G401 (cell line): Measurements from ENCODE around the gene DNPH1. TPM values are rescaled to one million over a fixed set of nuclear protein-coding genes. Genes with fewer than 3 reads are reported as not detected.

Source experiments
- DNase-seq: peaks from one replicate; pipeline ENCODE4 v3.0.0-alpha.2; 2015; ENCODE audit warnings: low spot score
- in situ Hi-C: cut with HindIII; loops from 2 replicates; pipeline ENCODE4 v1.10.0; 2016; ENCODE audit warnings: low sequenced_read_pairs, mixed read lengths
- total RNA-seq: library from RNA; depleted of rRNA; stranded (reverse); fragments of >200 nt; shearing (Covaris generic); gene quantifications from 2 replicates; pipeline ENCODE4 v1.2.3, GENCODE V29; 2014

Gene DNPH1
- total RNA-seq, 1 experiment from 2014 or later = 223 TPM

DNA sequence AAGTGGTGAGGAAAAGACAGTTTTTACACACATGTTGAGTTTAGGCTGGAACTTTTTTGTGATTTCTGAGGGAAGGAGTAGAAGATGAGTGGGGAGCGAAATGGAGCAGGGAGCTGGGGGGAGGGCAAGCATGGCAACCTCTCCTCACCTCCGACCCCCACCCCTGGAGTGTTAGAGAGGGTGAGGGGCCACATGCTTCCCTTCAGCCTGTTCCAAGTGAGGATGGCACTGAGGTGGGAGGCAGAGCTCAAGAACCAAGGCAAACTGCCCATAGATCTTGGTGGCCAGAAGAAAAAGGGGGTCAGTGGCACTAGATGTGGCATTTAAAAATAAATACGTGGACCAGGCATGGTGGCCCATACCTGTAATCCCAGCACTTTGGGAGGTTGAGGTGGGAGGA lies 18.8 kb upstream of the DNPH1 start:
- no peak for DNase-seq
- in situ Hi-C loops = no loop called here

DNA sequence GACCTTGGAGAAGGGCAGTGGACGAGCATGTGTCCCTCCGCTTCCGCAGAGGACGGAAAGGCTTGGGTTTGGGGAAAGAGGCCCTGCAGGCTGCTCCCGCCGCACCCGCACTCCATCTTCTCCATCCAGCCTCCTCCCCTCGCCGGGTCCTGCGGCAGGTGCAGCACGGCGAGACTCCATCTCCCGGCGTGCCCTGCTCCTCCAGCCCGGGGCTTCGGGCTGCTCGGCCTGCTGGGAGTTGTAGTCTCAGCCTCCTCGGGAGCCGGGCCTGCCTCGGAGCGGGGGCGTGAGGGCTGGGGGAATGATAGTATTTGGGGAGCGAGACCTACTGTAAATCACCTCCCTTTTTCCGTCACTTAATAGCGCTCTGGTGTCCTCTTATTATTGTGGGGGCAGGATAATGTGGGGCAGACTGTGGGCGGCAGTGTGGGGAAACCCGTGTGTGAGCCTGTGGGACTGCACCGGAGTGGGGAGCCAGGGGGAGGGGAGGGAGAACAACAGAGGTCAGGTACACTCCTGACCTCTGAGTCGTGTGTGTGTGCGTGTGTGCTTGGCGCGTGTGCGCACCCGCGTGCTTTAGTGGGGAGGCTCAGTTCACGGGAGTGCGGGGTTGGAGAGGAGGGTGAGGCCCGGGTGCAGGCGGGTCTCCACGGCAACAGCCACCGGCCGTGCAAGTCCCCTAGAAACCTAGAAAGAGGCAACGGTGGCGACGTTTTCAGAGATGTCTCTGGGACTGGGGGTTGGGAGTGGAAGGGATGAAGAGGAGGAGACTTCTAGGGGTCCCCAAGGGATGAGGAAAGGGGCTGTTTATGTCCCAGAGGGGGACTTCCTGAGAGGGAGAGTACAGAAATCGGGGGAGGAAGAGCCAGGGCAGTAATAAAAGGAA lies 18.1 kb upstream of the DNPH1 start:
- in situ Hi-C loops = no loop called here
- peak; percentile 85 for DNase-seq

DNA sequence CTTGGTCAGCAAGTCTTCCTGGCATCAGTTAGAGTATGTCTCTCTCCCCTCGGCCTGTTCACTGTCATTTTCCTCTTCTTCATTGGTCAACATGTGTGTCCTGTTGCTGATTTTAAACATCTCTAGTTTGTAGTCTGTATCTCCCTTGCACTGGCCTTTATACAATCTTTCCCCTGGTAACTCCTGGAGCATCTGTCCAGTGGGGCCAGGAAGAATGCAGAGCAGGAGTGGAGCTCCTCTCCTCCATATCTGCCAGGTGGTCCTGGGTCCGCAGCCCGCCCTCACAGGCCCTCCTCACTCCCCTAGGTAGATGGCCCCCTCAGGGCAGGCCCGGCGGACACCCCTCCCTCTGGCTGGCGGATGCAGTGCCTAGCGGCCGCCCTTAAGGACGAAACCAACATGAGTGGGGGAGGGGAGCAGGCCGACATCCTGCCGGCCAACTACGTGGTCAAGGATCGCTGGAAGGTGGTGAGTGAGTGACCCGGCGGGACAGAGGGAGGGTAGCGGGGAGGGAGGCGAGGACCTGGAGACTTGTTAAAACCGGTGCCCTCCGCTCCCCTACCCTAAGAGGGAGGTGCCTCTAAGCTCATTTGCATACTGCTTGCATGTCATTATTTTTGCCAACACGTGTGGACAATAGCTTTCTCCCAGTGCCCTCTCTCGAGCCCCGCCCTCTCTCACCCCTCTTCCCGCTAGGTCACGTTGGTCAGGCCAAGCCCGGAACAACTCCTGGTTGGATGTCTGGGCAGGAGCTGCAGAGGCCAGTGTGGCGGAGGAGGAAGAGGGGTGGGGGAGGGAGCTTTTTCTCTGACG lies 17.2 kb upstream of the DNPH1 start:
- peak; percentile 85 for DNase-seq
- in situ Hi-C loops = no loop called here

DNA sequence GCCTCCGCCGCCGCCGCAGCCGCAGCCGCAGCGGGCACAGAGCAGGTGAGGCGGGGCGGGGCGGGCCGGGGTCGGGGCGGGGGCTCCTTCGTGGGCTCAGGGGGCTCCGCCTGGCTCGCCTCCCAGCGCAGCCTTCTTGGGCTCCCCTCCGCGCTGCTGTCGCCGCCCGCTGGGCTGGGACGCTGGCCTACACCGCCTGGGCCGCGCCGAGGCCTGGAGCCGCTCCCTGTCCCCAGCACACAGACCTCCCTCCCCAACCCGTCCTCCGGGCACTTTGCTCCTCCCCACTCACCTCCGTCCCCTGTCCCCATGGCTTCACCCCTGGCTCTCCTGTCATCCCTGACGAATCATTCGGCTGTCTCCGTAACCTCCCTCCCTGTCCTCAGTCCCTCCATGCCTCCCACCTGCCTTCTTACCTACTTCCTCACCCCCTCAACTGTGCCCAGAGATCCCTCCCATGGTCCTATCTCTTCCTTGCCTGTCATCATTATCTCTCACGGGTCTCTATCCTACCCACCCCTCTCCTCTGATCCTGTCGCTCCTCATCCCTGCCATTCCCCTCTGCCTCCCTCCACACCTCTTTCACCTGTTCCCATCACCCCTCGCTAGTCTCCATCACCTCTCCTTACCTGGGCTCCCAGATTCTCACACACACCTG lies 14.5 kb upstream of the DNPH1 start:
- in situ Hi-C loops = no loop called here
- DNase-seq = no peak

DNA sequence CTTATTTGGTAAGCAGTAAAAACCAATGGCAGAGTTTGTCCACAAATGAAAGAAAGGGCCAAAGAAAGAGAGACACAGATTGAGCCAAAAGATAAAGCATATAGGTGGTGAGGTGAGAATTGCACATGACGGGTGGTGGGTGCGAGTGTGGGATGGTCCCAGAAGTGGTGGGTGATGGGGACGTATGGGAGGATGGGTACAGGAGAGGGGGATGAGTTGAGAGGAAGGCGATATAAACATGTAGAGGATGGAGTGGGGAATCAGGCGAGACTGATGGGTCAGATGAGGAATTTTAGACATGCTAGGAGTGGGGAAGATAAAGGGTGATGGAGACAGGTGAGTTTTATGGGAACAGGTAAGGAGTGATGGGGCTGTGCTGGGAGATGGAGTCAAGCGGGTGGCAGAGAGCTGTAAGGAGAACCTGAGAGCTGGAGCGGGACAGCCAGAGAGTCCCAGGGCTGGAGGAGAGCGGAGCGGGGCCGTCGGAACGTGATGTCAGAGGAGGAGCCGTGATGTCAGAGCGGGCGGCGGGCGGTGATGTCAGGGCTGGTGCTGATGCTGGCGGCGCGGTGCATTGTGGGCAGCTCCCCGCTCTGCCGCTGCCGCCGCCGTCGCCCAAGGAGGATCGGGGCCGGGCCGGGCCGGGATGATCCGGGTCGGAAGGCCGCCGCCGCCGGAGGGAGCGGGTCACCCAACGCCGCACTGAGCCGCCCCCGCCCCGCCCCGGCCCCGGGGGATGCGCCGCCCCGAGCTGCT lies 13.8 kb upstream of the DNPH1 start, which contains the start of gene TTBK1:
TTBK1 (plus strand) TSS at position 574 of the 756 bp plus-strand sequence. CDS start 3,180 bp downstream, outside the sequence.
- DNase-seq = peak; percentile 77

DNA sequence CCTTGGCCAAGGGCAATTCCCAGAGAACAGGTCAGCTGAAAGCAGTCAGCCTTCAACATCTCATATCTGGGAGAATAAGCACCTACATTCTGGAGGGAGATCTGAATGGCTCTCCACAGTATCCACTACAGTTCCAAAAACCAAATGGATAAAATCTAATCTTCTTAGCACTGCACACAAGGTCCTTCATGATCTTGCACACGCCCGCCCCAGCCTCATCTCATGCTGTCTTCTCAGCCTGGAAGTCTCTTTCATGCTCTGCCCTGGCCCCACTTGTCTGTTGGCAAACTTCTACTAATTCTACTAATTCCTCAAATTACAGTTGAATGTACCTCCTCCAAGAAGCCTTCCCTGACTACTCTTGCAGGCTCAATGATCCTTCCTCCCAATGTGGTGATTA lies 12.2 kb upstream of the DNPH1 start:
- no peak for DNase-seq
- in situ Hi-C loops = no loop called here

More for the DNA sequence above, 13.8 kb upstream of the DNPH1 start, which contains the start of gene TTBK1:
- in situ Hi-C loops = no loop called here

DNA sequence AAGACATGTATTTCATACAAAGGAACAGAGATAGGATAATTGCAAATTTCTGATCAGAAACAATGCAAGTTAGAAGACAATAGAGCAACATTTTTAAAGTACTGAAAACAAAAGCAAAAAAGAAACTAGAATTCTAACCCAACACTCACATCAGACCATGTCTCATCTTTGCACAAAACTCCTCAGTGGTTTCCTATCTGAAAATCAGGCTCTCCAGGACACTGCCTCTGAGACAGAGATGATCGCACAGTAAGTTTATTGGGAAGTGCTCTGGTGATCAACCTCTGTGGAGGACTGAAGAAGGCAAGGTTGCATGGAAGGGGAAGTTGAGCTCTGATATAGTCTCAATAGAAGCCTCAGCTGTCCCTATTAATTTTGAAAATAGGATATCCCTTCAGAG lies 11.7 kb upstream of the DNPH1 start:
- in situ Hi-C loops = no loop called here
- no peak for DNase-seq

DNA sequence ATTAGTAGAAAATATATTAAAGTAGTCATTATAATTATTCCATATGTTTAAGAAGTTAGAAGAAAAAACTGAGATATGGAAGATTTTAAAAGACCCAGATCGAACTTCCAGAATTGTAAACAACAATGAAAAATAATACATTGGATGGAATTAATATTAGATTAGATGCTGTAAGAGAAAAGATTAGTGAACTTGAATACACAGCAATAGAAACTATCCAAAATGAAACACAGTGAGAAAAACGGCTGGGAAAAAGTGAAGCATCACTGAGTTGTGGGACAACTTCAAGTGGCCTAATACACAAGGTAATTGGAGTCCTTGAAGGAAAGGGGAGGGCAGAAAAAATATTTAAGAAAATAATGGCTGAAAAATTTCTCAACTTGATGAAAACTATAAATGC lies 9.8 kb upstream of the DNPH1 start:
- in situ Hi-C loops = no loop called here
- DNase-seq = no peak

DNA sequence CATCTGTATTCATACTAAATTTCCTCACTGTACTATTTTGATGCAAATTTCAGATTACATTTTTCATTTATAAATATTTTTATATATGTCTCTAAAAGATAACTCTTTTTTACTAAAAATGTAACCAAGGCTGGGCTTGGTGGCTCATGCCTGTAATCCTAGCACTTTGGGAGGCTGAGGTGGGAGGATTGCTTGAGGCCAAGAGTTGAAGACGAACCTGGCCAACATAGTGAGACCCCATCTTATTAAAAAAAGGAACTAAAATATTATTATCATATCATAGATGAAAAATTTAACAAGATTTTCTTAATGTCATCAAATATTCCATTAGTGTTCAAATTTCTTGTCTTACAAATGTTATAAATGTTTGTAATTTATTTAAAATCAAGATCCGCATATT lies 6.6 kb upstream of the DNPH1 start:
- in situ Hi-C loops = no loop called here
- no peak for DNase-seq

DNA sequence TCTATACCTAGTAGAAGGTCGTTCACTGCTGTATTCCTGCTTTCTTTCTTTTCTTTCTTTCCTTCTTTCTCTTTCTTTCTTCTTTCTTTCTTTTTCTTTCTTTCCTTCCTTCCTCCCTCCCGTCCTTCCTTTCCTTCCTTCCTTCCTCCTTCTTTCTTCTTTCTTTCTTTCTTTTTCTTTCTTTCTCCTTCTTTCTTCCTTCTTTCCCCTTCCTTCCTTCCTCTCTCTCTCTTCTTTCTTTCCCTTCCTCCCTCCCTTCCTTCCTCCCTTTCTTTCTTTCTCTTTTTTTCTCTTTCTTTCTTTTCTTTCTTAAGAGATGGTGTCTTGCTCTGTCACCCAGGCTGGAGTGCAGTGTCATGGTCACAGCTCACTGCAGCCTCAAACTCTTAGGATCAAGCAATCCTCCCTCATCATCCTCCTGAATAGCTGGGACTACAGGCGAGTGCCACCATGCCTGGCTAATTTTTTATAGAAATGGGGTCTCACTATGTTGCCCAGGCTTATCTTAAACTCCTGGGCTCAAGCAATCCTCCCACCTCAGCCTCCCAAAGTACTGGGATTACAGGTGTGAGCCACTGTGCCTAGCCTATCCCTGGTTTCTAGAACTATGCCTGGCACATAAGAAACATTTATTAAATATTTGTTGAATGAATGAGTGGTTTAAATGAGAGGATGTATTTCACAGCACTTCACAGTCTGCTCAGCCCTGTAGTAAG lies 2.6 kb upstream of the DNPH1 start:
- no peak for DNase-seq
- in situ Hi-C loops = no loop called here

DNA sequence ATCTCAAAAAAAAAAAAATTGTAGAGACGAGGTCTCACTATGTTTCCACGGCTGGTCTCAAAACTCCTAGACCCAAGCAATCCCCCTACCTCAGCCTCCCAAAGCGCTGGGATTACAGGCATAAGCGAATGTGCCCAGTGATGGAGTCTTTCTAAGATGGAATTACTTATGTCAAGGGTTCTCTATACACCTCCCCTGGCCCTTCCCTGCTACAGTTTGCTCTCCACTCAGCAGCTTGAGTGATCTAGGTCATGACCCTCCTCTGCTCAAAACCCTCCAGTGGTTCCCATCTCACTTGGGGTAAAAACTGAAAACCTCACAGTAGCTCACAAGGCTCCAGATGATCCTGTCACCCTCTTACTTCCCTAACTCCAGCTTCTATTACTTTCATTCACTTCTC lies 1.8 kb upstream of the DNPH1 start:
- in situ Hi-C loops = no loop called here

DNA sequence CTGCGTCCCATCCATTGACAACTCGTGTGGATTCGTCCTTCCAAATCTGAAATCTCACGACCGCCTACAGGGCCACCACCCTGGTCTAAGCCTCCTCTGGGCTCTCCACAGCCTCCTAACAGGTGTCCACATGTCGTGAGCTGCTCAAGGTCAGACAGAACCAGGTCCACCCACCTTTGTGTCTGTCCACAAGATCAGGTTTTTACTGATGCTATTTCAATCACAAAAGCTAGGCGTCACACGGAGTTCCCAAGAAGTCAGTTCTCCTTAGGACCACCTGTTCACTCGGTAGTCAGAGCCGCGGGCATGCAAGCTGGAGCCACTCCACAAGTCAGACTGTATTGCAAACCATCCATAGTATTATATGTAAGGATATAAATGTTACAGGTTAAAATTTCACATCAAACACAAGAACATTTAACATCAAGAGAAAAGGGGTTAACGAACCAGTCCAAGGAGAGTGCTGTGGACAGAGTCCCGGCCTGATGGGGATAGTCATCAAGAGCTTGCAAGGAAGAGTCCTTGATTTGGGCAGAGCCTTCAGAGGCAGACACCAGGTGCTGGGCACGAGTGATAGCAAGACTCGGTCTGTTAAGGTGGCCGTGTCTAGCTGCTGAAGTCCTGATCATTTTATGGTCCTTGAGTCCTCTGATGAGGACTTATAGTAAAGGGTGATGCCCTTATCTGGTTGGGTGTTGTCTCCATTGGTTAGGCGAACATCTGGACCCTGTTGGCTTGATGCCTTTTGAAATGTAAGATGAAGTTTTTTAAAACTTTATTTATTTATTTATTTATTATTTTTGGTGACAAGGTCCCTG lies 731 bp upstream of the DNPH1 start:
- DNase-seq = no peak
- in situ Hi-C loops = no loop called here

More for the DNA sequence above, 1.8 kb upstream of the DNPH1 start:
- no peak for DNase-seq

DNA sequence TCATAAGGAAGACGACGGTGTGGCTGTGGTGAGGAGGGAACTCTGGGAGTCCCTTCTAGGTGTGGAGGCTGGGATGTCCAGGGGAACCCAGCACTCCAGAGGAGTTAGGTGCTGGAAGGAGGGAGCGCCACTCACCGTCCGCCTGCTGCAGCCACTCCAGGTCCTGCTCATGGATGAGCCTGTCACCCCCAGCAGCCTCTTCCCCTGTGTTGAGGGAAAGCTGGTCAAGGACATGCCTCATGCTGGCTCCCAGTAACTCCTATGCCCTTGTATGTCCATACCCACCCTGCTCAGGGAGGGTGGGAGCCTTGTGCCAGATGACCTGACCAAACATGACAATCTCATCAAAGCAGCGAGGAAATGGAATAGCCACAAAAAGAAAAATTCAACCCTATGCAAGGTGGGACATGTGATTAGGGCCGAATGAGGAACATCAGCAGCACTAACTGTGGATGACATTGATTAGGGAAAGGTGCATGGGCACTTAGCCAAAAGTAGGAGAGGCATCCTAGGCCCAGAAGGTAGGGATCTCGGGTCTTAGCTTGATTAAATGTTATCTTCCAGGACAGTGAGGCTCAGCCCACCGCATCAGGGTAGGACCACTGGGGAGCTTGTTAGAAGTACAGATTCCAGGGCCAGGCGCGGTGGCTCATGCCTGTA lies 3.0 kb downstream of the DNPH1 start:
- in situ Hi-C loops = no loop called here
- DNase-seq = no peak

DNA sequence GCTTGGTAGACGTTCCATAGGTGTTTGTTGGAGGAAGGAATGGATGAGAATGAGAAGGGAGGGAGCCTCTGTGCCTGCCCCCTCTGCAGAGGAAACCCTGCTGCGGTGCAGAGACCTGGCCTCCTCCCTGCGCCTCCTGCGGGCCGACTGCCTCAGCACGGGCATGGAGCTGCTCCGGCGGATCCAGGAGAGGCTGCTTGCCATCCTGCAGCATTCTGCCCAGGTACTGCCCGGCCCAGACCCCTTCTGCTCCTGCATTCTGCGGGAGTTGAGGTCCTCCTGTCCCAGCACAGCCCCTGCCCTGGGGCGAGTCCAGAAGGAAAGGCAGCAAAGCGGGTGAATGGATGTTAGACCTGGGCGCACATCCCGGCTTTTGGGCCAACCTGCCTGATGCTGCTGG lies 6.1 kb downstream of the DNPH1 start:
- in situ Hi-C loops = no loop called here
- DNase-seq = no peak

DNA sequence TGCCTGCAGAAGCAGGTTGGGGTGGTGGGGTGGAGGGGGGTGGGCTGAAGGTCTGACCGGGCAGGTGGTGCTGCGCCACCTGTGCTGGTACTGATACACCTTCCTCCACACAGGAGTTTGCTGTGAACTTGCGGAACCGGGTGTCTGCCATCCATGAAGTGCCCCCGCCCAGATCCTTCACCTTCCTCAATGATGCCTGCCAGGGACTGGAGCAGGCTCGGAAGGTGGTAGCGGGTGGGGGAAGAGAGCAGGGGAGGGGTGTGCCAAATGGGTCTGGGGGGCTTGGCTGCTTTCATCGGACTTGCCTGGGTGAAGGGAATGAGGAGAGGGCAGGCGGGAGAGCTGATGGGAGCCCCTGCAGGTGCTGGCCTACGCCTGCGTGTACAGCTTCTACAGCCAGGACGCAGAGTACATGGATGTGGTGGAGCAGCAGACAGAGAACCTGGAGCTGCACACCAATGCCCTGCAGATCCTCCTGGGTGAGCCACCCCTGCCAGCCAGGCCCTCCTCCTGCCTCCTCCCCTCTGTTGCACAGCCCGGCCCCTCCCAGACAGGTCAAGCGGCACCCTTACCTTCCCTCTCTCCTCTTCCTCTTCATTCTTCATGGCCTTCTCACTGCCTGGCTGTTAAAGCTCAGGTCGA lies 6.7 kb downstream of the DNPH1 start:
- in situ Hi-C loops = no loop called here
- DNase-seq = no peak

DNA sequence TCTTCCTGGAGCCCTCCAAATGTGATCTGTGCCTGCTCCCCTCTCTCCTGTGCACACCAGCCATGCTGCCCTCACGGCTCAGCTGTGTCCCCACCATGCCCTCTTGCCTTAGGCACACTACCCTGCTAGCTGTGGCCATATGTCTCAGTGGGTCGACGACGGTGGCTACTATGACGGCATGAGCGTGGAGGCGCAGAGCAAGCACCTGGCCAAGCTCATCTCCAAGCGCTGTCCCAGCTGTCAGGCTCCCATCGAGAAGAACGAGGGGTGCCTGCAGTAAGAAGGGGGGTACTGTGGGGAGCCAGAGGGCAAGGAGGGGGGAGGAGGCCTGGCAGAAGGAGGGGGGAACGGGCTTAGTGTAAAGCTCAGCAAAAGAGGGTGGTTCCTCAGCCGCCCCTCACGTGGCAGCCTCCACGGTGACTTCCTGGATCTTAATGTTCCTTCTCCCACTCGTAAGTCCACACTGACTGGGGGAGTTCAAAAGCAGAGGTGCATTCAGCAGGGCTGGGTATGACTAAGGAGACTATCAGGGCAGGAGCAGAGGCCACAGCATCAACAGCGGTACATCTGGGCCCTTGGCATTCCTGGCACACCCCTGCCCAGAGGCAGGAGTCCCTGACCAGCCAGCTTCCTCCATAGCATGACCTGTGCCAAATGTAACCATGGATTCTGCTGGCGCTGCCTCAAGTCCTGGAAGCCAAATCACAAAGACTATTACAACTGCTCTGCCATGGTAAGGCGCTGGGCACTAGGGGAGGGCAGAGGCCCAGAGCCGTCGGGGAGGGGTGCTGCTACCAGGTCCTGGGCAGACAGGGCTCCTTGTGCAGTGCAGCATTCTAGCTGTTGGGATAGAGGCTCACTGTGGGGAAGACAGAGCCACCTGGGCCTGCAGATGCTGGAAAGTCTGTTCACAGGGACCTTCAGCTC lies 8.0 kb downstream of the DNPH1 start:
- in situ Hi-C loops = no loop called here
- no peak for DNase-seq
